Right lobe of liver (tissue), 6 donors: ENCODE results near the gene SPCS2. TPM values are rescaled to one million over a fixed set of nuclear protein-coding genes. Genes with fewer than 3 reads are reported as not detected.
A peak's percentile ranks its signal among the peaks of the same experiment; 100 is the strongest.

ENCODE experiments used
- ATAC-seq, 4 donors: fragments of 200-7000 bp; cut with Tn5 transposase; one replicate each; pipeline ENCODE4 v1.9.1; 2020; ENCODE audit warnings: mild to moderate bottlenecking in 4 of 4, moderate library complexity in 4 of 4
- DNase-seq, 3 donors: peaks; one replicate each; pipeline ENCODE4 v3.0.0-alpha.2; 2020
- H3K27ac ChIP-seq, 3 donors: fragments of 200-600 bp; one replicate each; pipeline ENCODE4 v1.8.0; 2022
- H3K27me3 ChIP-seq, 2 donors: fragments of 200-600 bp; one replicate each; pipeline ENCODE4 v1.8.0; 2022
- H3K36me3 ChIP-seq, 4 donors: fragments of 200-600 bp; sonication (generic) in 1 of 4; one replicate each; pipeline versions ENCODE4 v1.5.1 to v1.8.0; 2017 to 2022; ENCODE audit warnings: control low read depth in 1 of 4
- H3K4me1 ChIP-seq, 4 donors: fragments of 200-600 bp; sonication (generic) in 1 of 4; one replicate each; pipeline versions ENCODE4 v1.5.1 to v1.8.0; 2017 to 2022; ENCODE audit warnings: control low read depth in 1 of 4
- H3K4me3 ChIP-seq, 3 donors: fragments of 200-600 bp; one replicate each; pipeline ENCODE4 v1.8.0; 2022
- H3K9me3 ChIP-seq, 4 donors: fragments of 200-600 bp; sonication (generic) in 1 of 4; one replicate each; pipeline versions ENCODE4 v1.5.1 to v1.8.0; 2017 to 2022; ENCODE audit warnings: control low read depth in 1 of 4
- POLR2A ChIP-seq: fragments of 450-650 bp; IDR thresholded peaks from one replicate; pipeline ENCODE4 v1.6.1; 2017; ENCODE audit warnings: antibody characterized with exemption, mild to moderate bottlenecking
- WGBS: methylation state at CpG from one replicate; pipeline ENCODE4 v1.1.6; 2018; ENCODE audit warnings: low coverage, low lambda C conversion rate; ENCODE audit not compliant: insufficient coverage; ENCODE audit errors: missing lambda C conversion rate; 5-methylcytosine and 5-hydroxymethylcytosine counted together
- intact Hi-C, 2 donors: fragments of 100-400 bp; cut with DNase I; formaldehyde crosslinking; loops; one replicate each; pipeline versions ENCODE4 v1.11.2 to v1.14.1; 2022
- total RNA-seq, 6 experiments: library from RNA; depleted of rRNA in 2 of 6; stranded (reverse); fragments of >200 nt in 2 of 6; fragmentation: NEBNext Ultra II Directional in 3 of 6; extraction: Animal tissue kit (Norgen Biotek cat#: 25700) in 3 of 6; gene quantifications; one replicate each; pipeline versions ENCODE4 v1.1.0 to v1.2.4, GENCODE V29; 2016 to 2023
- TF ChIP-seq, protein P1 (sequence below), 4 donors: fragments of 200-600 bp in 3 of 4; fragments of 450-650 bp in 1 of 4; IDR thresholded peaks; one replicate each; pipeline versions ENCODE4 v1.5.1 to v1.8.0; 2016 to 2022; ENCODE audit warnings: antibody characterized with exemption in 4 of 4, mild to moderate bottlenecking in 2 of 4
- donor health status: DM: no; HTN: yes; CAD: no.
- donor health status: DM: no; HTN: no; CAD: no.
- donor health status: DM: no; HTN: no; CAD: no.
- donor health status: DM: no; HTN: yes; CAD: no.
- donor health status: DM: no; HTN: yes; CAD: no.

SPCS2 gene
- total RNA-seq, 6 experiments from 2014 or later: 50.8 to 258 (median 107) TPM

DNA sequence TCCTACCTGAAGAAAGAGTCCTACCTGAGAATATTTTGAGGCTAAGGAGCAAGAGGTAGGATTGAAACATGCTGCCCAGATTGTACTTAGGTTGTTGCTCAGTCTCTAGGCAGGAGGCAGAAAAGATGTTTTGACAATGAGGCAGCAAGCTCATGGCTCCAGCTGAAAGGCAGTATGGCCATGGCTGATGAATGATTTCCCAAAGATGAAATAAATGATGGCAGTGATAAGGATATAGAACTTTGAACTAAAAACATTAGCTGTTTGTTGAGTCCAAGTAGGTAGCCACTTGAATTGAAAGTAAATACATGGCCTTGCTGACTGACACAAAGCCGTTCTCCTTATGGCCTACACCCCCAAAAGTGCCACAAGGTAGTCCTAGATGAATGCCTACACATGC, 32.8 kb downstream of the SPCS2 start:
- intact Hi-C loops: no loop called here
- no peaks in the 10 kb centered on the region for H3K36me3 ChIP-seq
- no peak overlapping the region for H3K4me3 ChIP-seq
- ATAC-seq (peak in 3 of 4 donors; percentile 21 to 51 (median 36)), DNase-seq (no peak)
- no peak overlapping the region for H3K27ac ChIP-seq
- WGBS: 11% methylated on average over 1 of the region's 1 CpG
- no peaks in the 10 kb centered on the region for H3K27me3 ChIP-seq
- H3K9me3 ChIP-seq: no peaks in the 10 kb centered on the region
- H3K4me1 ChIP-seq: peaks cover 0 to 36% (median 14%) of the 10 kb centered on the region in 4 donors
- TF ChIP-seq, protein P1, sequence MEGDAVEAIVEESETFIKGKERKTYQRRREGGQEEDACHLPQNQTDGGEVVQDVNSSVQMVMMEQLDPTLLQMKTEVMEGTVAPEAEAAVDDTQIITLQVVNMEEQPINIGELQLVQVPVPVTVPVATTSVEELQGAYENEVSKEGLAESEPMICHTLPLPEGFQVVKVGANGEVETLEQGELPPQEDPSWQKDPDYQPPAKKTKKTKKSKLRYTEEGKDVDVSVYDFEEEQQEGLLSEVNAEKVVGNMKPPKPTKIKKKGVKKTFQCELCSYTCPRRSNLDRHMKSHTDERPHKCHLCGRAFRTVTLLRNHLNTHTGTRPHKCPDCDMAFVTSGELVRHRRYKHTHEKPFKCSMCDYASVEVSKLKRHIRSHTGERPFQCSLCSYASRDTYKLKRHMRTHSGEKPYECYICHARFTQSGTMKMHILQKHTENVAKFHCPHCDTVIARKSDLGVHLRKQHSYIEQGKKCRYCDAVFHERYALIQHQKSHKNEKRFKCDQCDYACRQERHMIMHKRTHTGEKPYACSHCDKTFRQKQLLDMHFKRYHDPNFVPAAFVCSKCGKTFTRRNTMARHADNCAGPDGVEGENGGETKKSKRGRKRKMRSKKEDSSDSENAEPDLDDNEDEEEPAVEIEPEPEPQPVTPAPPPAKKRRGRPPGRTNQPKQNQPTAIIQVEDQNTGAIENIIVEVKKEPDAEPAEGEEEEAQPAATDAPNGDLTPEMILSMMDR (IDR thresholded peaks at IDR 0.05): no peak
- TF ChIP-seq POLR2A: no peak

DNA sequence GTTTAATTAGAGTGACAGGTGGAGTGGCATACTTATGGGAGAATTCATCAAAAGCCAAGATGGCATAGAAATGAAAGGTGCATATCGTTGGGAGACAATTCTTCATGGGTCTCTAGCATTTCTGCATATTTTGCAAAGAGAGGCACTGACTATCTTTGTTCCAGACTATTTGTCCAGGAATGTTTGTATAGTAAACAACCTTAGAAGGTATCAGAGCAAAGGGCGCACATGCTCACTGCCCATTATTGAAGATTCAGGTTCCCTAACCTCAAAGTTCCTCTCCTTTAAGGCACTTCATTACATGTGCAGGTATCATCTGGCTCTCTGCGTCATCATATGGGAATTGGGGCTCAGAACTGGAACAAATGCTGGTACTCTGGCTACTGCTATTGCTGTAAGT, 35.0 kb downstream of the SPCS2 start:
- Histone ChIP-seq H3K4me3 (no peak overlapping the region), H3K36me3 (no peaks in the 10 kb centered on the region), H3K9me3 (no peaks in the 10 kb centered on the region), H3K4me1 (peaks cover 0 to 39% (median 14%) of the 10 kb centered on the region in 4 donors), H3K27me3 (no peaks in the 10 kb centered on the region), H3K27ac (peak overlapping the region in 2 of 3 donors; percentile 0 to 21)
- intact Hi-C loops: no loop called here
- TF ChIP-seq POLR2A: no peak
- TF ChIP-seq, protein P1 (IDR thresholded peaks at IDR 0.05): no peak
- ATAC-seq (peak; percentile 10 to 60 (median 45)), DNase-seq (no peak)
- WGBS: 41% methylated on average over 3 of the region's 3 CpGs

DNA sequence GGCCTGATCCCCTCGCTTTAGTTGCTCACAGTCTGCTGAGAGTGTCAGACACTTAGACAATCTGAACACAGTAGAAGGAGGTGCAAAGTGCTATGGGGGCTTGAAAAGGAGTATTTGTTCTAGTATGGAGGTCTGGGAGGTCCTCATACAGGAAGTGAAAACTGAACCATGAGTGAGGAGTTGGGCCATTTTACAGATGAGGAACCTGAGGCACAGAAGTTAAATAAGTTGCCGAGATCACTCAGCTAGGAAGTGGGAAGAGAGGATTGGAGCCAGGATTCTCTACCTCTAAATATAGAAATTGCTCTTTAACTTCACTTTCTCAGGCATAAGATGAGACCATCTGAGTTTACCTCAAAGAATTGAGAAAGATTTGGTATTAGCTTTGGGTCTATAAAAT, 35.7 kb downstream of the SPCS2 start:
- Histone ChIP-seq H3K9me3 (no peaks in the 10 kb centered on the region), H3K4me1 (peaks cover 0 to 42% (median 14%) of the 10 kb centered on the region in 4 donors), H3K27me3 (no peaks in the 10 kb centered on the region), H3K27ac (no peak overlapping the region), H3K36me3 (no peaks in the 10 kb centered on the region), H3K4me3 (no peak overlapping the region)
- ATAC-seq: no peak
- DNase-seq: no peak
- 80% methylated on average over 2 of the region's 2 CpGs for WGBS
- TF ChIP-seq POLR2A: no peak
- TF ChIP-seq, protein P1 (IDR thresholded peaks at IDR 0.05): no peak
- intact Hi-C loops: no loop called here

DNA sequence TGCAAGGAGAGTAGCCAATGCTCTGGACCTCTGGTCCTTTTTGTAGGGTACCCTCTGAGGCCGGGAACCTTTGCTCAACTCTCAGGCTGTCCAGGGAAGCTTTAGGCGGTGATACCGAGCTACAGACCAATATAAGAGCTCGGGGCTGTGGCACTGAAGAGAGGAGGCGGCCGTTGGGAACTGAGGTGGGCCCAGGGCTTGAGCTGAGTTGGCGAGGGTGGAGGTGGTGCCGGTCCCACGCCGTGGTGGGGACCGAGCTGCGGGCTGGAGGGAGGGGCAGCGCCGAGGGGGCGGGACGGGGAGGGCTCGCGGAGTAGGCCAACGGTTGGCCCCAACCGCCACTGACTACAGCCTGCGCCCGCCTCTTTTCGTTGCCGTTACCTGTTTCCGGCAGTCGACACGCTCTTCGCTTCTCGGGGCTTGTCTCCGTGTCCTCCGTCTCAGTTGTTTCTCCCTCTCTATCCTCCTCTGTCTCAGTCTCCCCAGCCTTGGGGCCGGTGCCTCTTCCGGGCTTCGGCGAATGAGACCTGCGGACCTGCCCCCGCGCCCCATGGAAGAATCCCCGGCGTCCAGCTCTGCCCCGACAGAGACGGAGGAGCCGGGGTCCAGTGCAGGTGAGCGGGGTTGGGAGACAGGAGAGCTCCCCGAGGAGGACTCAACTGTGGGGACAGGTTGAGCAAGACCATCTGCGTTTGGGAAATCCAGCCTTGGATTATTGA, 39.6 kb downstream of the SPCS2 start, which contains the start of gene NEU3:
Gene NEU3 (plus strand): TSS at position 393 of the 719 bp plus-strand sequence. CDS start 128 bp downstream, at position 521.
- Histone ChIP-seq H3K9me3 (no peaks in the 10 kb centered on the region), H3K36me3 (no peaks in the 10 kb centered on the region), H3K4me1 (peaks cover 0 to 36% (median 5%) of the 10 kb centered on the region in 4 donors), H3K4me3 (peak within 1 kb of the TSS; percentile 69 to 80 (median 77)), H3K27ac (peak within 1 kb of the TSS; percentile 72 to 88 (median 73)), H3K27me3 (no peaks in the 10 kb centered on the region)
- ATAC-seq (peak; percentile 95 to 98 (median 96)), DNase-seq (peak; percentile 90 to 91 (median 91))
- peak; percentile 65 for TF ChIP-seq POLR2A
- TF ChIP-seq, protein P1 (IDR thresholded peaks at IDR 0.05): no peak
- WGBS: under 1% methylated on average over 36 of the region's 46 CpGs
- intact Hi-C loops: no loop called here
